Body of pancreas (tissue), 4 donors: ENCODE measurements around the gene LRRK1. TPM values are rescaled to one million over a fixed set of nuclear protein-coding genes. Genes with fewer than 3 reads are reported as not detected.

Experiments used
- ATAC-seq: fragments of 150-250 bp; one replicate; pipeline ENCODE4 v1.9.1; 2016
- DNase-seq, 4 donors: peaks; one replicate each; pipeline ENCODE4 v3.0.0-alpha.2; 2019
- H3K27ac ChIP-seq, 4 donors: fragments of 200-600 bp; sonication (generic); 1 replicate in 3 of 4; 2 replicates in 1 of 4; pipeline versions ENCODE4 v1.5.1 to v1.6.1; 2016 to 2019; ENCODE audit warnings: mild to moderate bottlenecking in 1 of 4, mixed read lengths in 1 of 4, moderate library complexity in 1 of 4
- H3K27me3 ChIP-seq, 2 donors: fragments of 200-600 bp; sonication (generic); one replicate each; pipeline ENCODE4 v1.6.0; 2016; ENCODE audit warnings: mild to moderate bottlenecking in 1 of 2
- H3K36me3 ChIP-seq, 2 donors: fragments of 200-600 bp; sonication (generic); replicated peaks in 1 of 2; 2 replicates each; pipeline ENCODE4 v1.5.1; 2016; ENCODE audit warnings: low read depth in 2 of 2; ENCODE audit not compliant: insufficient read depth in 1 of 2
- H3K4me1 ChIP-seq: fragments of 200-600 bp; sonication (generic); one replicate; pipeline ENCODE4 v1.6.0; 2016
- H3K4me3 ChIP-seq, 2 donors: fragments of 200-600 bp; sonication (generic); 1 replicate in 1 of 2; 2 replicates in 1 of 2; pipeline ENCODE4 v1.5.1; 2016 to 2019
- H3K9me3 ChIP-seq, 3 donors: fragments of 200-600 bp; sonication (generic); 1 replicate in 2 of 3; 2 replicates in 1 of 3; pipeline ENCODE4 v1.5.1; 2016
- POLR2A ChIP-seq, 3 donors: fragments of 450-650 bp; IDR thresholded peaks; one replicate each; pipeline ENCODE4 v1.6.1; 2016; ENCODE audit warnings: antibody characterized with exemption in 3 of 3, mild to moderate bottlenecking in 2 of 3
- WGBS, 2 donors: methylation state at CpG; one replicate each; pipeline ENCODE4 v1.1.5; 2017; 5-methylcytosine and 5-hydroxymethylcytosine counted together
- intact Hi-C: fragments of 100-400 bp; cut with DNase I; formaldehyde crosslinking; loops from one replicate; pipeline ENCODE4 v1.15.1; 2023
- total RNA-seq, 2 donors: library from RNA; depleted of rRNA; stranded (reverse); fragments of >200 nt; gene quantifications; one replicate each; pipeline ENCODE4 v1.1.0, GENCODE V29; 2016
- TF ChIP-seq, protein P1 (sequence below), 7 experiments: fragments of 450-650 bp in 4 of 7; fragments of 200-600 bp in 3 of 7; sonication (generic) in 3 of 7; IDR thresholded peaks; one replicate each; pipeline ENCODE4 v1.5.1; 2016 to 2019; ENCODE audit warnings: antibody characterized with exemption in 7 of 7

The LRRK1 gene
- total RNA-seq, 2 donors from 2014 or later = 12.2 to 14.0 TPM

DNA sequence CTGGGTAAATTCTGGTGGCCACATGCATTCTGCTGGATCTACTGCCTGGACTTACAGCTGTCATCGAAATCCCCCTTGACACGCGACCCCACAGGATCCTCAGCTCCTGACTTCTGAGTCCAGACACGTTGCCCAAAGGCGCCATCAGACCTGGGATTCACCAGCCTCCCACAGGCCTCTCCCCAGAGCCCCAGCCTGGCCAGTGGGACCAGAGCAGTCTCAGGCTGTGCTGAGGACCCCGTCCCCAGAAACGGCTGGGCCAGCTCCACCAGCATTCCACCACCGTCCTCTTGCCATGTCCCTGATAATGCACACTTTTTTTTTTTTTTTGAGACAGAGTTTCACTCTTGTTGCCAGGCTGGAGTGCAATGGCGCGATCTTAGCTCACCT, 166.1 kb downstream of the LRRK1 start:
- Histone ChIP-seq H3K27me3 (no peaks in the 10 kb centered on the region), H3K9me3 (no peaks in the 10 kb centered on the region), H3K36me3 (no peaks in the 10 kb centered on the region), H3K4me1 (peaks cover 7% of the 10 kb centered on the region), H3K4me3 (no peak overlapping the region), H3K27ac (no peak overlapping the region)
- intact Hi-C loops = loop anchor here (5.0 kb wide), 1 partner anchor 172 kb away; no protein-coding TSS in a partner anchor
- WGBS, 2 donors = 77 to 79% methylated on average over 10 of the region's 10 CpGs
- no peak for TF ChIP-seq POLR2A (IDR thresholded peaks at IDR 0.05)
- TF ChIP-seq, protein P1, sequence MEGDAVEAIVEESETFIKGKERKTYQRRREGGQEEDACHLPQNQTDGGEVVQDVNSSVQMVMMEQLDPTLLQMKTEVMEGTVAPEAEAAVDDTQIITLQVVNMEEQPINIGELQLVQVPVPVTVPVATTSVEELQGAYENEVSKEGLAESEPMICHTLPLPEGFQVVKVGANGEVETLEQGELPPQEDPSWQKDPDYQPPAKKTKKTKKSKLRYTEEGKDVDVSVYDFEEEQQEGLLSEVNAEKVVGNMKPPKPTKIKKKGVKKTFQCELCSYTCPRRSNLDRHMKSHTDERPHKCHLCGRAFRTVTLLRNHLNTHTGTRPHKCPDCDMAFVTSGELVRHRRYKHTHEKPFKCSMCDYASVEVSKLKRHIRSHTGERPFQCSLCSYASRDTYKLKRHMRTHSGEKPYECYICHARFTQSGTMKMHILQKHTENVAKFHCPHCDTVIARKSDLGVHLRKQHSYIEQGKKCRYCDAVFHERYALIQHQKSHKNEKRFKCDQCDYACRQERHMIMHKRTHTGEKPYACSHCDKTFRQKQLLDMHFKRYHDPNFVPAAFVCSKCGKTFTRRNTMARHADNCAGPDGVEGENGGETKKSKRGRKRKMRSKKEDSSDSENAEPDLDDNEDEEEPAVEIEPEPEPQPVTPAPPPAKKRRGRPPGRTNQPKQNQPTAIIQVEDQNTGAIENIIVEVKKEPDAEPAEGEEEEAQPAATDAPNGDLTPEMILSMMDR (IDR thresholded peaks at IDR 0.05) = no peak
- ATAC-seq (no peak), DNase-seq (no peak)

DNA sequence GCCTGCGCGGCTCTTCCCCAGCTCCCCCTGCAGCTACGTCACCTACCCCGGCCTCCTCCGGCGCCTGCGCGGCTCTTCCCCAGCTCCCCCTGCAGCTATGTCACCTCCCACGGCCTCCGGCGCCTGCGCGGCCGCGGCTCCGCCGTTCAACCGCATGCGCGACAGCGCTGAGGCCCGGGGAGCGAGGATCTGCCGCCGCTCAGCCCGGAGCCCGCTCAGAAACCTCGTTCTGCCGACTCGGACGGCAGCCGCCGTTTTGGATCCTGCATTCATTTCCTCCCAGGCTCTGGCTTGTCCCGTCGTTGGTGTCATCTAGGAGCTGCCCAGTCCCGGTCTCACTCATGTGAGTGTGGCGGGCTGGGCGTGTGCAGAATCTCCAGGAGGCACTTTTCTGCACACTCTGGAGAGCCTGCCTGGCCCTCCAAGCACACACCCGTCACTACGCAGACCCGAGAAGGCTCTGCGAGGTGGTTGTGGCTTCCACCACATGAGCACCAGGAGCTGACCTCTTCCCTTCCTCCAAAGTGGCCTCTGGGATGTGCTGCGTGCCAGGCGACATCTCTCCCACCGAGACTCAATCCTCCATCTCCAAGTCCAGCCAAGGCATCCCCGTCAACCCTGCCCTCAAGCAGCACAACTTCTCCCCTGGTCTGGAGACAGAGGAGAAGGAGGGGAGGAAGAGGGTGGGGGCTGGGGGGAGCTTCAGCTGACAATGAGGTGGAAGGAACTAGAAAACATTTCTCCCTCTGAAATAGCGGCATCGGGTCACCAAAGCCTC, 167.4 kb downstream of the LRRK1 start:
- ATAC-seq (no peak), DNase-seq (no peak)
- no peaks in the 10 kb centered on the region for H3K27me3 ChIP-seq
- H3K4me3 ChIP-seq = no peak overlapping the region
- no peak overlapping the region for H3K27ac ChIP-seq
- no peaks in the 10 kb centered on the region for H3K36me3 ChIP-seq
- intact Hi-C loops = loop anchor here (5.0 kb wide), 1 partner anchor 171 kb away; no protein-coding TSS in a partner anchor
- TF ChIP-seq, protein P1 (IDR thresholded peaks at IDR 0.05) = no peak
- no peaks in the 10 kb centered on the region for H3K9me3 ChIP-seq
- H3K4me1 ChIP-seq = peaks cover 7% of the 10 kb centered on the region
- 89 to 90% methylated on average over 33 to 44 of the region's 48 CpGs for WGBS, 2 donors

DNA sequence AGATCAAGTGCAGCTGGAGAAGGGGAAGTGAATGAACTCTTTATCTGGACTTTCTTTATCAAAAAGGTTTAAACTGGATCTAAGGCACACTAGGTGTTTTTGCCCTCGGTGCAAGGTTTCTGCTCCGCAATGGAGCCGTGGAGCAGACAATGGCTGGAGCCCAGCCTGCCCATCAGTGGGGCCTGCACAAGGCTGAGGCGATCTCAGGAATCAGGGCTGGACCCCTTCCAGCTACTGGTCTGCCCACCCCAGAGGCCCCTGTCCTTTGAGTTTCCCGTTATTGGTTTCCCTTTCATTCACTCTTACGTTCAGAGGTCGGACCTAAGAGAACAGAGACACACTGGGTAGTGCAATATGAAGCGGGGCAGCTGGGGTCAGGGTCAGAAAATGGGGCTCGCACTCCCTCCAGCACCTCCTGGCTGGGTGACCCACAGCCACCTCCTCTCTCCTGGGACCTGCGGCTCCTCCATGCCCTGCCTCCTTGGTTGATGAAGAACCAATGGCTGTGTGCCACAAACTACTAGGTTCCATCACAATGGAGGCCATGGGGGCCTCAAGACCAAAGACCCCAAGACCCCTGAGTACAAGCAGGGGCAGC, 168.1 kb downstream of the LRRK1 start:
- intact Hi-C loops = loop anchor here (5.0 kb wide), 1 partner anchor 170 kb away; no protein-coding TSS in a partner anchor
- ATAC-seq (no peak), DNase-seq (no peak)
- H3K27ac ChIP-seq = no peak overlapping the region
- H3K36me3 ChIP-seq = no peaks in the 10 kb centered on the region
- H3K4me1 ChIP-seq = peaks cover 7% of the 10 kb centered on the region
- TF ChIP-seq POLR2A (IDR thresholded peaks at IDR 0.05) = no peak
- TF ChIP-seq, protein P1 (IDR thresholded peaks at IDR 0.05) = no peak
- no peak overlapping the region for H3K4me3 ChIP-seq
- 65 to 67% methylated on average over 9 to 10 of the region's 10 CpGs for WGBS, 2 donors
- H3K27me3 ChIP-seq = no peaks in the 10 kb centered on the region
- H3K9me3 ChIP-seq = no peaks in the 10 kb centered on the region

DNA sequence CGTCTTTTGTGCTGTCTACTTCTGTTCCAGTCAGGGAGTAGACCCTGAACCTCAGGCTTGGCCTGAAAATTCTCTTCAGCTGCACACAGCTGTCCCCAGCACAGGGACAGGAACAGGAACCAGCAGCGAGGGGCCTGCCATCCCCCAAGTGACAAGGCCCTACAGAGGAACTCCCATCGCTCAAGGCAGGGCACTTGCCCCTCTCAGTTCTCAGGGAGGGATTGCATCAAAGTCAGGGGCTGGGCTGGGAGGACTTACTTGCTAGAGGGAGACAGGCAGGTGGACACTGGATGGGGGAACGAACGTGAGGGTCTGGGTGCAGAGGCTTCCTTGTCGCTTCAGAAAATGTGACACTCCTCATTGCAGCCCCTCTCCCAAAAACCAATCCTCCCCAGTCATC, 169.1 kb downstream of the LRRK1 start:
- no peaks in the 10 kb centered on the region for H3K9me3 ChIP-seq
- H3K4me3 ChIP-seq = no peak overlapping the region
- TF ChIP-seq POLR2A (IDR thresholded peaks at IDR 0.05) = no peak
- TF ChIP-seq, protein P1 (IDR thresholded peaks at IDR 0.05) = no peak
- DNase-seq (no peak), ATAC-seq (no peak)
- no peak overlapping the region for H3K27ac ChIP-seq
- peaks cover 2% of the 10 kb centered on the region for H3K4me1 ChIP-seq
- no peaks in the 10 kb centered on the region for H3K36me3 ChIP-seq
- no peaks in the 10 kb centered on the region for H3K27me3 ChIP-seq
- WGBS, 2 donors = 56 to 59% methylated on average over 1 to 6 of the region's 6 CpGs
- intact Hi-C loops = loop anchor here (5.0 kb wide), 1 partner anchor 169 kb away; no protein-coding TSS in a partner anchor
